ENCODE results near the gene KRT40.

KRT40 gene

DNA sequence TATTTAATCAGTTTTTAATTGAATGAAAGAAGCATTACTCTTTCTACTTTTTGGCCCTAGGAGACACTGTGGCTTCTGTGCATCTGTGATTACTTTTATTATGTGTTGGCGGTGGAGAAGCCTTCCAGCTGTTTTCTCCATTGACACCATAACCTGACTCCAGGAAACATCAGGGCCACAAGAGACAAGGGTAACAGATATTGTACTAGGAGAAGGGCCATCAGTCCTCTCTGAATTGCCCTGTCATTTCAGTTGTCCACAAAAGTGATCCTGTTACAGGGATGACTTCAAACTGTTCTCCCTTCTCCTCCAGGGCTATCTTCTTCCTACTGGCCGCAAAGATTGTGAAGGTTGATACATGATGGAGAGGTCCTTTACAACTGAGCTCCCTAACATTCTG lies 32.0 kb downstream of the KRT40 start:
- no peak overlapping the region for H3K4me3 ChIP-seq (ENCODE audit: low read depth, low read length)
- no peak for DNase-seq (ENCODE audit: low read depth)
- TF ChIP-seq, protein P1, sequence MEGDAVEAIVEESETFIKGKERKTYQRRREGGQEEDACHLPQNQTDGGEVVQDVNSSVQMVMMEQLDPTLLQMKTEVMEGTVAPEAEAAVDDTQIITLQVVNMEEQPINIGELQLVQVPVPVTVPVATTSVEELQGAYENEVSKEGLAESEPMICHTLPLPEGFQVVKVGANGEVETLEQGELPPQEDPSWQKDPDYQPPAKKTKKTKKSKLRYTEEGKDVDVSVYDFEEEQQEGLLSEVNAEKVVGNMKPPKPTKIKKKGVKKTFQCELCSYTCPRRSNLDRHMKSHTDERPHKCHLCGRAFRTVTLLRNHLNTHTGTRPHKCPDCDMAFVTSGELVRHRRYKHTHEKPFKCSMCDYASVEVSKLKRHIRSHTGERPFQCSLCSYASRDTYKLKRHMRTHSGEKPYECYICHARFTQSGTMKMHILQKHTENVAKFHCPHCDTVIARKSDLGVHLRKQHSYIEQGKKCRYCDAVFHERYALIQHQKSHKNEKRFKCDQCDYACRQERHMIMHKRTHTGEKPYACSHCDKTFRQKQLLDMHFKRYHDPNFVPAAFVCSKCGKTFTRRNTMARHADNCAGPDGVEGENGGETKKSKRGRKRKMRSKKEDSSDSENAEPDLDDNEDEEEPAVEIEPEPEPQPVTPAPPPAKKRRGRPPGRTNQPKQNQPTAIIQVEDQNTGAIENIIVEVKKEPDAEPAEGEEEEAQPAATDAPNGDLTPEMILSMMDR (IDR thresholded peaks at IDR 0.05; ENCODE audit: low read depth, low read length) = no peak
- TF ChIP-seq MYC (IDR thresholded peaks at IDR 0.05; ENCODE audit: low read depth, low read length) (no peak), MAX (IDR thresholded peaks at IDR 0.05; ENCODE audit: low read depth, low read length) (no peak), POLR2A (IDR thresholded peaks at IDR 0.05; ENCODE audit: extremely low read depth, insufficient read length) (no peak)

- H3K4me3 ChIP-seq (ENCODE audit: low read depth, low read length) = no peak overlapping the region
- TF ChIP-seq MYC (IDR thresholded peaks at IDR 0.05; ENCODE audit: low read depth, low read length) = no peak
- no peak for TF ChIP-seq POLR2A (IDR thresholded peaks at IDR 0.05; ENCODE audit: extremely low read depth, insufficient read length)
- TF ChIP-seq, protein P1 (IDR thresholded peaks at IDR 0.05; ENCODE audit: low read depth, low read length) = no peak
- TF ChIP-seq MAX (IDR thresholded peaks at IDR 0.05; ENCODE audit: low read depth, low read length) = no peak
- no peak for DNase-seq (ENCODE audit: low read depth)
Observed at GRCh38 chr17:40951011-40951622, 33.0 kb downstream of the KRT40 start.

DNA sequence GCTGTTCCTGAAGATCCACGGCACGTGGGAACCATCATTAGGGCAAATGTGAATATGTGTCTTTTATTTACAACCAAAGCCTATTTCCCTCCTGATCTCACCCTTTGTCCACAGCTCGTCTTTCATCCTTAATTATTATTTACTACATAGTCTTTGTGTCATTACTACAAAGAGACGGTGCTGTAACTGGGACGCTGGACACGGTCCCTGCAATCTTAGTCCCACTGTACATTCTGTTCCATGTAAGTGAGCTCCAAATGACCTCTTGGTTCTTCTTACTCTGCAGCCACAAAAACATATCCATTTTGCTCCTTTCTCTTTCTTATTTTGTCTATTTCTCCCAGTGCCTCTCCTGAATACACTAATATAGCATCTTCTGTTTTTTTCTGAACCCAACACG lies 34.0 kb downstream of the KRT40 start:
- TF ChIP-seq MAX (IDR thresholded peaks at IDR 0.05; ENCODE audit: low read depth, low read length) (no peak), MYC (IDR thresholded peaks at IDR 0.05; ENCODE audit: low read depth, low read length) (no peak), POLR2A (IDR thresholded peaks at IDR 0.05; ENCODE audit: extremely low read depth, insufficient read length) (no peak)
- TF ChIP-seq, protein P1 (IDR thresholded peaks at IDR 0.05; ENCODE audit: low read depth, low read length) = no peak
- no peak overlapping the region for H3K4me3 ChIP-seq (ENCODE audit: low read depth, low read length)
- no peak for DNase-seq (ENCODE audit: low read depth)

DNA sequence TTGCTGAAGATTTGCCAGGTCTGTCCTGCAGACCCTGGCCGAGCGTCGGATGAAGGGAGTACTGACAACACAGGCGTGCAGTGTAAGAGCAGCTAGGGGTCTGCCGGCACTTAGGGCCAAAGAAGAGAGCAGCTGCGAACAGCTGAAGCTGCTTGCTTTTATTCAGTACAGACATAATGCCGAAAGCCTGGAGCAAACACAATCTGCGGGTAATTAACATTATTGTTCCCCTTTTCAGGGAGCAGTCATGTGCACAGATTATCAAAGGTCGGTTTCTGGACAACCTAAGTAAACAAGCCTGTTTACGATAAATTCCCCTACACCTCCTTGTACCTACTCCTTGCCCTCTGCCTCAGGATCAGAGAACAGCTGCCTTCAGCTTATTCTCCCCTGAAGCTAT lies 34.7 kb downstream of the KRT40 start:
- DNase-seq (ENCODE audit: low read depth) = no peak
- TF ChIP-seq POLR2A (IDR thresholded peaks at IDR 0.05; ENCODE audit: extremely low read depth, insufficient read length) (no peak), MAX (IDR thresholded peaks at IDR 0.05; ENCODE audit: low read depth, low read length) (no peak), MYC (IDR thresholded peaks at IDR 0.05; ENCODE audit: low read depth, low read length) (no peak)
- TF ChIP-seq, protein P1 (IDR thresholded peaks at IDR 0.05; ENCODE audit: low read depth, low read length) = no peak
- no peak overlapping the region for H3K4me3 ChIP-seq (ENCODE audit: low read depth, low read length)

DNA sequence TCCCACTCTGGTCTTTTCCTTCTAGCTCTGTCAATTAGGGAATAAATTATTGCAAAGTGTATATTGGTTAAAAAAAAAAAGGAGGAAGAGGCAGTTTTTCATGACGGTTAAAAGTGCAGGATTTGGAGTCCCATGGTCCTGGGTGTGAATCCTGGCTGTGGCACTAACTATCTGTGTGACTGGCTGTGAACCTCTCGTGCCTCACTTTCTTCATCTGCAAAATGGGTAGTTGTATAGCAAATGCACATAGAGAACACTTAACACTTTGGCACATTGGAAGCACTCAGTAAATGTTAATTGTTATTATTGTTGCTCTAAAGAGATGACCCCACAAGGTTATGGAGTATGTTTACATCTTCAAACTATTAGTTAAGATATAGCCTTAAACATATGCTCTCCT lies 36.2 kb downstream of the KRT40 start:
- TF ChIP-seq MAX (IDR thresholded peaks at IDR 0.05; ENCODE audit: low read depth, low read length) = no peak
- TF ChIP-seq, protein P1 (IDR thresholded peaks at IDR 0.05; ENCODE audit: low read depth, low read length) = no peak
- no peak for TF ChIP-seq MYC (IDR thresholded peaks at IDR 0.05; ENCODE audit: low read depth, low read length)
- no peak for TF ChIP-seq POLR2A (IDR thresholded peaks at IDR 0.05; ENCODE audit: extremely low read depth, insufficient read length)
- no peak overlapping the region for H3K4me3 ChIP-seq (ENCODE audit: low read depth, low read length)
- no peak for DNase-seq (ENCODE audit: low read depth)

All from NB4 (cell line).